GM12878 (cell line): ENCODE results near the gene MDC1. TPM values are rescaled to one million over a fixed set of nuclear protein-coding genes. Genes with fewer than 3 reads are reported as not detected.
A peak's percentile ranks its signal among the peaks of the same experiment; 100 is the strongest.
"Not testable (repeated sequence)": the region's sequence is repeated elsewhere in the genome, so short reads cannot be mapped to it uniquely, and the experiment has no call there.

ENCODE experiments used
- ATAC-seq: fragments of 200-7000 bp; cut with Tn5 transposase; 3 replicates; pipeline ENCODE4 v1.9.1; 2020; ENCODE audit warnings: mild to moderate bottlenecking, moderate library complexity
- BruUV-seq: library from RNA; stranded (reverse); fragments of 400-500 nt; replicated peaks from 2 replicates; lab custom pipeline; 2021; lab: Mats Ljungman, UMichigan
- CTCF ChIA-PET: fragments of 300-600 bp; sonication (Branson Sonifier 250); formaldehyde crosslinking; extraction: SDS; loops from one replicate; lab custom pipeline; 2021; ENCODE audit warnings: inconsistent platforms; lab: Yijun Ruan, JAX
- POLR2A ChIA-PET: fragments of 350-600 bp; formaldehyde crosslinking; extraction: SDS; loops from one replicate; lab custom pipeline; 2021; ENCODE audit warnings: inconsistent platforms; lab: Charles Lee
- RAD21 ChIA-PET: fragments of 300-600 bp; sonication (Branson Sonifier 250); formaldehyde crosslinking; loops from one replicate; lab custom pipeline; 2023; ENCODE audit warnings: antibody characterized with exemption; ENCODE audit not compliant: unreplicated experiment; lab: Charles Lee
- SMC1A ChIA-PET: fragments of 300-600 bp; sonication (Branson Sonifier 250); formaldehyde crosslinking; loops from one replicate; lab custom pipeline; 2023; ENCODE audit not compliant: unreplicated experiment, uncharacterized antibody; lab: Charles Lee
- DNase-seq: peaks from one replicate; pipeline ENCODE4 v3.0.0-alpha.2; 2011; ENCODE audit warnings: low read depth, low spot score
- FAIRE-seq: peaks from 3 replicates; lab custom pipeline; 2011; peaks lifted over from hg19 to GRCh38; lab: Jason Lieb, UNC
- H2AFZ ChIP-seq: 2 replicates; pipeline ENCODE4 v1.6.0; 2011; ENCODE audit warnings: low read depth, low read length, control low read depth; ENCODE audit not compliant: control insufficient read depth
- H3K27ac ChIP-seq: 2 replicates; pipeline ENCODE4 v1.5.1; 2011; ENCODE audit warnings: control low read depth; ENCODE audit not compliant: control insufficient read depth, insufficient read depth
- H3K27me3 ChIP-seq, 2 experiments: replicated peaks in 1 of 2; 2 replicates each; pipeline versions ENCODE4 v1.6.0 to v1.6.1; 2011; ENCODE audit warnings: low read length in 1 of 2; ENCODE audit not compliant: control insufficient read depth in 2 of 2, insufficient read depth in 2 of 2
- H3K36me3 ChIP-seq, 2 experiments: 2 replicates each; pipeline ENCODE4 v1.5.1; 2011; ENCODE audit warnings: low read length in 1 of 2; ENCODE audit not compliant: control insufficient read depth in 2 of 2, insufficient read depth in 2 of 2
- H3K4me1 ChIP-seq: 2 replicates; pipeline ENCODE4 v1.6.1; 2011; ENCODE audit warnings: mild to moderate bottlenecking, low read length, moderate library complexity, mixed read lengths; ENCODE audit not compliant: control insufficient read depth, insufficient read depth
- H3K4me2 ChIP-seq: 2 replicates; pipeline ENCODE4 v1.6.0; 2011; ENCODE audit warnings: control low read depth; ENCODE audit not compliant: control insufficient read depth, insufficient read depth
- H3K4me3 ChIP-seq: fragments of 200-600 bp; sonication (generic); 2 replicates; pipeline ENCODE4 v1.5.1; 2016
- H3K79me2 ChIP-seq: 2 replicates; pipeline ENCODE4 v1.6.0; 2011; ENCODE audit warnings: low read length; ENCODE audit not compliant: control insufficient read depth, insufficient read depth
- H3K9ac ChIP-seq: 2 replicates; pipeline ENCODE4 v1.8.0; 2011; ENCODE audit warnings: low read length, control low read depth, mixed read lengths; ENCODE audit not compliant: control insufficient read depth, insufficient read depth
- H3K9me3 ChIP-seq: replicated peaks from 3 replicates; pipeline ENCODE4 v1.5.1; 2011; ENCODE audit warnings: mild to moderate bottlenecking, low read length; ENCODE audit not compliant: control insufficient read depth, insufficient read depth
- H4K20me1 ChIP-seq: 2 replicates; pipeline ENCODE4 v1.6.0; 2011; ENCODE audit not compliant: control insufficient read depth, insufficient read depth
- ATF7 ChIP-seq: fragments of 450-650 bp; IDR thresholded peaks from 2 replicates; pipeline ENCODE4 v1.6.1; 2016; ENCODE audit warnings: low read depth, mild to moderate bottlenecking
- BCL11A ChIP-seq: IDR thresholded peaks from 2 replicates; pipeline ENCODE4 v1.6.1; 2011; ENCODE audit warnings: low read depth, low read length
- ETV6 ChIP-seq, 2 experiments: fragments of 450-650 bp in 1 of 2; IDR thresholded peaks in 1 of 2; conservative IDR thresholded peaks in 1 of 2; 2 replicates each; pipeline ENCODE4 v1.6.1; 2014; ENCODE audit warnings: antibody characterized with exemption in 1 of 2, borderline replicate concordance in 1 of 2, low read depth in 1 of 2, mild to moderate bottlenecking in 1 of 2, moderate library complexity in 1 of 2
- JUNB ChIP-seq: IDR thresholded peaks from 2 replicates; pipeline ENCODE4 v1.6.1; 2016; ENCODE audit warnings: antibody characterized with exemption, mild to moderate bottlenecking
- KLF5 ChIP-seq: fragments of 450-650 bp; IDR thresholded peaks from 2 replicates; pipeline ENCODE4 v1.6.1; 2014; ENCODE audit warnings: mild to moderate bottlenecking; ENCODE audit not compliant: partially characterized antibody
- NFYA ChIP-seq: IDR thresholded peaks from 2 replicates; pipeline ENCODE4 v1.6.1; 2011; ENCODE audit warnings: low read depth, mild to moderate bottlenecking, low read length, improper control_type of control experiment, borderline replicate concordance
- SMAD1 ChIP-seq: fragments of 450-650 bp; IDR thresholded peaks from 2 replicates; pipeline ENCODE4 v1.6.1; 2018; ENCODE audit warnings: mild to moderate bottlenecking, low read depth; ENCODE audit not compliant: partially characterized antibody
- SMAD5 ChIP-seq: IDR thresholded peaks from 2 replicates; pipeline ENCODE4 v1.6.1; 2016; ENCODE audit warnings: antibody characterized with exemption, low read depth
- SP1 ChIP-seq: IDR thresholded peaks from one replicate; pipeline ENCODE4 v1.6.1; 2011; ENCODE audit warnings: low read depth, low read length
- WGBS: methylation state at CpG from one replicate; pipeline ENCODE4 v1.1.6; 2016; ENCODE audit warnings: low lambda C conversion rate; ENCODE audit not compliant: insufficient replicate concordance, insufficient coverage; ENCODE audit errors: missing lambda C conversion rate; 5-methylcytosine and 5-hydroxymethylcytosine counted together
- in situ Hi-C: fragments of 300-500 bp; cut with MboI; formaldehyde crosslinking; loops from 9 replicates; pipeline ENCODE4 v1.14.3; 2018; ENCODE audit warnings: mixed read lengths
- intact Hi-C: fragments of 100-400 bp; cut with micrococcal nuclease; formaldehyde crosslinking; loops from one replicate; pipeline ENCODE4 v1.14.2; 2022; ENCODE audit not compliant: unreplicated experiment
- polyA plus RNA-seq, 11 experiments: library from polyadenylated mRNA; depleted of rRNA in 4 of 11; unstranded in 6 of 11; stranded (reverse) in 5 of 11; fragments of >200 nt; fragmentation: Nextera tagmentation in 4 of 11; fragmentation: Illumina TruSeq in 1 of 11; extraction: Ambion mirVana in 4 of 11; extraction: Trizol in 1 of 11; gene quantifications; 1 replicate in 1 of 11; 2 replicates in 10 of 11; pipeline versions ENCODE4 v1.2.1 to v1.2.3, GENCODE V29; 2011 to 2016; ENCODE audit warnings: inconsistent platforms in 2 of 11, missing spikeins in 2 of 11, low read depth in 1 of 11
- total RNA-seq, 4 experiments: library from RNA; depleted of rRNA in 3 of 4; stranded (reverse); fragments of >200 nt in 3 of 4; fragmentation: Illumina TruSeq in 1 of 4; extraction: Trizol in 1 of 4; gene quantifications; 2 replicates each; pipeline versions ENCODE4 v1.2.1 to v1.2.3, GENCODE V29; 2013 to 2021

Gene MDC1
- total and polyA plus RNA-seq, 10 of the 15 experiments (the other 5 are each of a cell fraction or from before 2014, with no cell fraction given) = 5.1 to 62.5 (median 22.4) TPM

- BruUV-seq, in situ Hi-C loops, H3K9me3 ChIP-seq, H3K27ac ChIP-seq: not testable (repeated sequence)
- TF ChIP-seq ATF7 (0 out of 2 replicates have a peak, but pooled peaks have one; percentile 40), JUNB (peak; percentile 11; the same call in 1 of the 2 replicates)
- TF ChIP-seq, all 136 proteins: peak for 2; not testable (repeated sequence) for 134
- RAD21 ChIA-PET, H3K4me2 ChIP-seq, H3K79me2 ChIP-seq, intact Hi-C loops, H3K4me1 ChIP-seq, H3K9ac ChIP-seq, DNase-seq, H3K27me3 ChIP-seq, FAIRE-seq, H2AFZ ChIP-seq, ATAC-seq, POLR2A ChIA-PET, H4K20me1 ChIP-seq, SMC1A ChIA-PET, H3K4me3 ChIP-seq: not testable (repeated sequence)
- whole genome bisulfite sequencing = 39% methylated on average over 2 of the region's 2 CpGs
- CTCF ChIA-PET = interaction anchor here (0.7 kb wide), 1 partner anchor 32 kb away, joined by 3 read pairs; no protein-coding TSS in a partner anchor
- peaks cover 17 to 21% of the 10 kb centered on the region in 2 experiments for H3K36me3 ChIP-seq
These were observed 50.8 kb downstream of the MDC1 start for GRCh38 chr6:30666300-30666699.

- DNase-seq = no peak
- ChIA-PET POLR2A (interaction anchor here (0.6 to 1.2 kb wide), 2 partner anchors 52 to 294 kb away, joined by 3 to 4 read pairs; no protein-coding TSS in a partner anchor), SMC1A (no interaction called here), RAD21 (interaction anchor here (0.9 kb wide), 1 partner anchor 67 kb away, joined by 3 read pairs; no protein-coding TSS in a partner anchor), CTCF (interaction anchor here (0.8 to 1.4 kb wide), 4 partner anchors 54 to 183 kb away, joined by 3 to 4 read pairs (median 3); no protein-coding TSS in a partner anchor)
- Histone ChIP-seq H3K4me1 (no peaks in the 10 kb centered on the region), H3K79me2 (no peaks in the 10 kb centered on the region), H3K4me2 (no peak overlapping the region), H3K27me3 (no peaks in the 10 kb centered on the region), H3K9me3 (no peaks in the 10 kb centered on the region), H3K9ac (no peak overlapping the region), H4K20me1 (no peaks in the 10 kb centered on the region), H3K27ac (no peak overlapping the region), H3K4me3 (no peak overlapping the region), H2AFZ (no peak overlapping the region), H3K36me3 (peaks cover 20 to 24% of the 10 kb centered on the region in 2 experiments)
- in situ Hi-C loops = no loop called here
- intact Hi-C loops = no loop called here
- TSS peak; percentile 22 for BruUV-seq
- 95% methylated on average over 34 of the region's 34 CpGs for WGBS
- ATAC-seq = no peak
- TF ChIP-seq NFYA (no peak), SMAD1 (no peak), ATF7 (no peak), ETV6 (conservative IDR thresholded peaks at IDR 0.05 in 1 of 2, IDR thresholded peaks at IDR 0.05 in 1 of 2; ENCODE audit: borderline replicate concordance in 1 of 2, low read depth in 1 of 2) (no peak), BCL11A (no peak), KLF5 (no peak), SP1 (no peak), SMAD5 (no peak)
- FAIRE-seq = no peak
These were observed 51.9 kb downstream of the MDC1 start for GRCh38 chr6:30664994-30665767.

- H4K20me1 ChIP-seq, RAD21 ChIA-PET, H3K9me3 ChIP-seq, FAIRE-seq, H3K4me2 ChIP-seq, intact Hi-C loops, ATAC-seq, H3K4me1 ChIP-seq, H3K27ac ChIP-seq, H3K79me2 ChIP-seq, H2AFZ ChIP-seq, H3K27me3 ChIP-seq, H3K4me3 ChIP-seq, H3K9ac ChIP-seq, CTCF ChIA-PET, BruUV-seq, in situ Hi-C loops, SMC1A ChIA-PET, DNase-seq: not testable (repeated sequence)
- peaks cover 35 to 41% of the 10 kb centered on the region in 2 experiments for H3K36me3 ChIP-seq
- POLR2A ChIA-PET = interaction anchor here (0.7 kb wide), 1 partner anchor 17 kb away, joined by 4 read pairs; no protein-coding TSS in a partner anchor
- WGBS = 86% methylated on average over 5 of the region's 5 CpGs
These were observed 59.2 kb downstream of the MDC1 start for GRCh38 chr6:30657922-30658321.
